ENCODE data around the gene TUBGCP5.
"Not testable (repeated sequence)": the region's sequence is repeated elsewhere in the genome, so short reads cannot be mapped to it uniquely, and the experiment has no call there.

TUBGCP5 gene

DNA sequence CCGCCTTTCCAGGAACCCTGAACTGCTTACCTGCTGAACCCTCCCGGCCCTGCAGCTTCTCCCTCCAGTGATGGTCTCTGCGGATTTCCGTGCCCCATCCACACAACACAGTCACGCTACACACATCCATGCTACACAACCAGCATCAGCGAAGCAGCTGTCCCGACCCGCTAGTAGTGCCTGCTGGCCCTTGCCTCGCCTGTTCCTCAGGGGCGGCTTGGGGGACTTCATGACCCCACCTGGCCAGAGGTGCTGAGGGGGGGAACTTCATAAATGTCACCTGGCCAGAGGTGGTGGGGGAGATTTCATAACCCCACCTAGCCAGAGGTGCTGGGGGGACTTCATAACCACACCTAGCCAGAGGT, 530 bp upstream of the TUBGCP5 start:
- DNase-seq = no peak

DNA sequence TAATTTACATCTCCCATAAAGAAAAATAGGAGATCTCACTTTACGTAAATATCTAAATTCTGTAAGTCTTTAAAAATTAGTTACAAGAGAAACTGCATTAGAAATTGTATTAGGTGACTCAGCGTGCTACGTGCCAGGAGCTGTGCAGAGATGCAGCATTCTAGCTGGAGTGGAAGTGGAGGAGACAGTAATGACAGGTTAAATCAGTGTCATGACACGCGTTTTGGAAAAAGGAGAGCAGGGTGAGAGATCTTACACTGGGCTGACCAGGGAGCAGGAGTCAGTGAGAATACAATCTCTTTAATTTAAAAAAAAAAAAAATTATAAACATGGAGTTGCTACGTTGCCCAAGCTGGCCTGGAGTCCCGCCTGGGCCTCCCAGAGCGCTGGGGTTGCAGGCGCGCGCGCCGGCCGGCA, 635 bp downstream of the TUBGCP5 start:
- DNase-seq = no peak

GRCh38 chr15:23035964-23036566, 3.3 kb downstream of the TUBGCP5 start:
- peak; percentile 76 for DNase-seq

GRCh38 chr15:23033979-23034378, 5.4 kb downstream of the TUBGCP5 start:
- no peak for DNase-seq

DNA sequence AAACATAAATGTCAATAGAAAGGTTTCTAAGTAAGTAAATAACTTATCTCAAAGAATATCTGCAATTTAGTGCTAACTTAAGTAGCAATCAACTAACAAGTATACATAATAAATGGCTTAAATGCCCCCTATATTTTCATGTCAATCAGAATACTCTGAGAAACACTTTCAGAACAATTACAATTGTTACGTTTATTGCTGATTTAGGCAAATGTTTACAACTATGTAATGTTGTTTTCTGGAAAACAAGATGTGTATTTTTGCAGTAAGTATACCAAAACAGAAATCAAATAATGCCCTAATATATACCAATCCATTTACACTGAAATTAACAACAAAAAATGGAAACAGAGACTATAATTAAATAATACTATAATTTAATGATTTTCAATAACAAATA, 13.2 kb downstream of the TUBGCP5 start:
- DNase-seq = no peak

DNA sequence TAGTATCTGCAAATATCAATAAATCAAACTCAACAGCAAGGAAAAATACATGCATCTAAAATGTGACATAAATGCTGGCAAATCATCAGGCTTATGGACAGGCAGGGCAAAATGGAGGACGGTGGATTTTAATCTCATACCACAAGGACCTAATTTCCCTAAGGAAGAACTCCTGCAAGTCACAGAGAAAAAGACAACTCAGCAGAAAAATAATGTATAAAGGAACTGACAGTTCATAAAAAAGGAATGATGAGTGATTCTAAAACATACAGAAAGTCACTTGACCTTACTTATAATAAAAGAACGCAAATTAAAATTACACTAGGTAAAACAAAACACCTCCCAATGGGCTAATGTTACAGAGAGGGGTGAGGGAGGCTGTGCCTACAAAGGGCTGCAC, 17.2 kb downstream of the TUBGCP5 start:
- DNase-seq = no peak

GRCh38 chr15:23014394-23015000, 24.9 kb downstream of the TUBGCP5 start:
- no peak for DNase-seq

- DNase-seq = no peak
Measured at GRCh38 chr15:23013681-23014080, 25.7 kb downstream of the TUBGCP5 start.

- DNase-seq = not testable (repeated sequence)
Measured at GRCh38 chr15:23012616-23013015, 26.8 kb downstream of the TUBGCP5 start.

DNA sequence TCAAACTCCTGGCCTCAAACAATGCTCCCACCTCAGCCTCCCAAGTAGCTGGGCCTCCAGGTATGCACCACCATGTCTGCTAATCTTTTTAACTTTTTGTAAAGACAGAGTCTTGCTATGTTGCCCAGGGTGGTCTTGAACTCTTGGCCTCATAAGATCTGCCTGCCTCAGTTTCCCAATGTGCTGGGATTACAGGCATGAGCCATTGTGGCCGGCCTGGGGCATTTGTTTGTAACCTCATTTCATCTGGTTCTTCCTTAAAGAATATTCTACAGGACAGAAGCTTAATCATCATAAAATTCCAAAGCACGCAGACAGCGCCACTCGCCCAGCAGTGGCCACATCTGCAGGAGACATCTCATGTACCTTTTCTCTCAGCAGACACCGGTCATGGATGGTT, 35.6 kb downstream of the TUBGCP5 start:
- DNase-seq = no peak

GRCh38 chr15:23002920-23003319, 36.4 kb downstream of the TUBGCP5 start:
- DNase-seq = no peak

GRCh38 chr15:22995795-22996194, 43.6 kb downstream of the TUBGCP5 start:
- DNase-seq = no peak

- no peak for DNase-seq
Measured at GRCh38 chr15:22992024-22992326, 47.4 kb downstream of the TUBGCP5 start.

DNA sequence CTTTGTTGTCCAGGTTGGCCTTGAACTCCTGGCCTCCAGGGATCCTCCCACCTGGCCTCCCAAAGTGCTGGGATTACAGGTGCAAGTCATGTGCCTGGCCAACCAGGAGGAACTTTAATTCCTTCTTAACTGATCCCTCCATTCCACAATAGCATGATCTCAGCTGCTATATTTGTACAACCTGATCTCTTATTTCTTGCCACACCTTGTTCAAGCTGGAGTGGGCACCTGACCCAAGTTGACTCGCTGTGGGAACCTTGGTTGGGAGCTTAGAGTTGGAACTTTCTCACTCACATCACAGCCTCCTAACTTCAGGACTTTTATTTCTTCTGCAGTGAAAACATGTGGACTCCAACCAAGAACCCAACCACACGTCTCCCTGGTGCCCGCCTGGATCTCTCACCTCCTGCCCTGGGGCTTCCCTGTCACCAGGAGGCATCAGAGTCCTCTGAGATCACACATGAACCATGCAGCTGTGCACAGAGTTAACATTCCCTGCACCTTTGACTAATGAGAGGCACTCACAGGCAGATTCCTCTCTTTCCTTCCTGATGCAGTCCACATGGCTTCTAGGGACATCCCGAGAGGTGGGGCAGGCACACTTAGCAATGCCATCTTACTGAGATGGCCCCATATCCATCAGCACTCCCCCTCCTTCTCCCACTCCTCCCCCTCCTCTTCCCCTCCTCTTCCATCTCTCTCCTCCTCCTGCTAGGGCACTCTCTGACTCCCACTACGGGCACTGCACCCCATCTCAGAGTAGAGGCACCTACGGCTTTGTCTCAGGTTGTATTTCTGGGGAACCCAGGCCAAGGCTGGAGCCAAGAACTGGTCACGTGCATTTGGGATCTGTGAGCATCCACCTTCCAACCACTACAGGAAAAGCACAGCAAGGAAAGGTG, 49.5 kb downstream of the TUBGCP5 start:
- no peak for DNase-seq

- DNase-seq = no peak
Measured at GRCh38 chr15:22988811-22989210, 50.6 kb downstream of the TUBGCP5 start.

- not testable (repeated sequence) for DNase-seq
Measured at GRCh38 chr15:22981931-22982330, 57.4 kb downstream of the TUBGCP5 start.

DNA sequence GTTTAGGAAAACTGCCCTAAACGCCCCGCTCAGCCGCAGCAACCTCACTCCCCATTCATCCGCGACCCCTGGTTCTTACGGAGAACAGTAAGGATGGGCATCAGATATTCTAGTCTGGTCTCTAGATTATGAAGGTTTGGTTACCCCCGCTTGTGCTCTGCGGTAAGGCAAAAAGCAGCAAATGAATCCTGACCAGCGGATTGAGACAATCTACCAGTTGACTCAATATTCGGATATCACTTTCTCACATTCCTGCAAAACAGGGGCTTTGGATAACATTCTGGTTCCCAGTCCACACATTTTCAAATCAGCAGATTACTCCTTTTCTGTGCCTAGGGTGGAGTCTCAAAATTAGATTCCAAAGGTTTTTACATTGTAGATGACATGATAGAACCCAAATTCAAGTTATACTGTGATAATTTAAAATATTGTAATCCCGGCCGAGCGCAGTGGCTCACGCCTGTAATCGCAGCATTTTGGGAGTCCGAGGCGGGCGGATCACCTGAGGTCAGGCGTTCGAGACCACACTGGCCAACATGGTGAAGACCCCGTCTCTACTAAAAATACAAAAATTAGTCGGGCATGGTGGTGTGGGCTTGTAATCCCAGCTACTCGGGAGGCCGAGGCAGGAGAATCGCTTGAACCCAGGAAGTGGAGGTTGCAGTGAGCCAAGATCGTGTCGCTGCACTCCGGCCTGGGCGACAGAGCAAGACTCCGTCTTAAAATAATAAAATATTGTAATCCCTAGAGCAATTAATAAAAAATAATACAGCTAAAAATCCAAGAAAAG, 58.1 kb downstream of the TUBGCP5 start:
- no peak for DNase-seq

GRCh38 chr15:22980189-22981050, 58.9 kb downstream of the TUBGCP5 start, which contains the start of gene CYFIP1:
TSS of gene CYFIP1 (minus strand) at chr15:22980368. CDS start at chr15:22947285, 33,083 bp downstream.
- peak; percentile 49 for DNase-seq

DNA sequence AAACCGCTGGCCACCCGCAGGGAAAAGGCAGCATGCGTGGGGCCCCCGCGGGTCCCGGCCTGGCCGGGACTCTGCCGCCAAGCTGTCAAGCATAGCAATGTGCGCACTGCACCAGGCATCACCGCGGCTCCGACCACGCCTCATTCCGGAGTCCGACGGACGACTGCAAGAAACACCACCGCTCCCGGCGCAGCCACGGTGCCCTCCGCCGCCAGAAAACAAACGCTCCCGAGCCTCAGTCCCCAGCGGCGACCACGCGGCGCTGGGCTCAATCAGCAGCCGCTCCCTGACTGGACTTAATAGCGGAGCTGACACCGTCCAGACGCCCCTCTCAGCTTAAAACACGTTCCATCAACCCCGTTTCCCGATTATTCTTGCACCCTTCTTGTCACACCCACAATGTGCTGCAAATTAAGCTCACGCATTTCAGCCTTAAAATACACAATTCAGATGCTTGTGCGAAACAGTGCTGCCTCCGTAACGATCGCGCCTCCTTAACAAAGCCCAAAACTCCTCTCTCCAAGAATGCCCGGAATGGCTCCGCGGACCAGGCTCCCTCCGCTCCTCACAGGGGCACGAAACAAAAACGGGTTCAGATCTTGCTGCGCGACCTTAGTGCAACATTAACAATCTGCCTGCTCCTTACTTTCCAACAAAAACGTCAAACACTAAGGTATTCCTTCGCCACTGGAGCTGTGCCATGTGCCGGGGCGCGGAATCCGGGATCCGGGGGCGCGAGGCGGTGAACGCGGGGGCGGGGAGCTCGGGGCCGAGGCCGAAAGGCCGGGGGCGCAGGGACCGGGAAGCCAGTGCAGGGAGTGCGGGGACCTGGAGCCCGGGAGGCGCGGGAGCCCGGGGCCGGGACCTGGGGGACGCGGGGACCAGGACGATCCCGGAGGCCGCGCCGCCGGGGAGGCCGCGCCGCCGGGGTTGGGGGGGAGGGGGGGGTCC, 59.9 kb downstream of the TUBGCP5 start:
- DNase-seq = peak; percentile 67

- no peak for DNase-seq
Measured at GRCh38 chr15:22978691-22979237, 60.6 kb downstream of the TUBGCP5 start.

DNA sequence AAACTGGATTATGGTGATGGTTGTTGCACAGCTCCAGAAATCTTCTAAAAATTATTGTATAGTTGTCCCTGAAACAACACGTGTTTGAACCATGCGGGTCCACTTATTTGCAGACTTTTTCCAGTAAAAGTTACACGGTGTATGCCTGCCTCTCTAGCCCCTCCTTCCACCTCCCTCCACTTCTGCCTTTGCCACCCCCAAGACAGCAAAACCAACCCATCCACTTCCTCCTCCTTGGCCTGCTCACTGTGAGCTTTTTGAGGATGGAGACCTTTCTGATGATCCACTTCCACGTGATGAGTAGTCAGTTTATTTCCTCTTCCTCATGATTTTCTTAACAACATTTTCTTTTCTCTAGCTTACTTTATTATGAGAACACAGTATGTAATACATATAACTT, 64.6 kb downstream of the TUBGCP5 start:
- DNase-seq = no peak

All from stimulated activated CD8-positive, alpha-beta memory T cell treated with anti-CD3 and anti-CD28 coated beads, Interleukin-4, amount 100 ng/mL, for 48 hours (primary cell).